ENCODE data around the gene EDARADD.
"Not testable (repeated sequence)": the region's sequence is repeated elsewhere in the genome, so short reads cannot be mapped to it uniquely, and the experiment has no call there.

Gene EDARADD

DNA sequence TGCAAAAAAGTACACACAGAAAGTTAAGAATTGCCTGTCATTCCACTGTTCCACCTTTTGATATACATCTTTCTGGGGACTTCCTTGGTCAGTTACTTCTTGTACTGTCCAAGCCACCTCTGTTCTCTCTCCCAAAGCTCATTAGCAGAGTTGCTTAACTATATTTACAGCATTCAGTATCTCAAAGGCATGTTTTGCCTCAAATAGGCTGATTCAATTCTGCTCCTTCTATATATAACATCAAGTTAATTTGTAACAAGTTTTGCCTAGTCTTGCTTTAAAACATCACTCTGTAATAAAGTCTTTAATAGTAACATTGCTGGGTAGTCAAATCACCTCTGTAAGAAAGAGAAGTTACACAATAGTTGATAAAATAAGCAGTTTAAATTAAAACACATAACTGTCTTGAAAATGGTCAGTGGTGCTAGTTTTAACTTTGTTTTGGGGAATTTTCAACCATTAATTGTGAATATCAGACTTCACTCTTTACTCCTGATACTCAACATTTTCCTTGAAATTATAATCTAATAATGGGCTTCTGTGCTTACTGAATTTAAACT, 35.7 kb downstream of the EDARADD start:
- DNase-seq, result no peak

DNA sequence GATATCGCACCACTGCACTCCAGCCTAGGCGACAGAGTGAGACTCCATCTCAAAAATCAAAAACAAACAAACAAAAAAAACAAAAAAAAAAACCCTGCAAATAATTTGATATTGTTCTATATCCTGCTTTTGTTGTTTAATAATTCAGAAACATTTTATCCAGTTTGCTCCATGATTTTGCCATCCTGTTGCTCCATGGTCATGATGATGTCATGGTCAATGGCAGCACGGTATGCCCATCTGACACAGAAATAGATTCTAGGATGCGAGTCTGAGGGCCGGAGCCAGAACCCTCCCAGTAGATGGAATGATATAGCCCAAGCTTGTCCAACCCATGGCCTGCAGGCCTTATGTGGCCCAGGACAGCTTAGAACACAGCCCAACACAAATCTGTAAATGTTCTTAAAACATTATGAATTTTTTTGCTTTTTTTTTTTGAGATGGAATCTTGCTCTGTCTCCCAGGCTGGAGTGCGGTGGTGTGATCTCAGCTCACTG, 39.8 kb downstream of the EDARADD start:
- DNase-seq, result no peak

DNA sequence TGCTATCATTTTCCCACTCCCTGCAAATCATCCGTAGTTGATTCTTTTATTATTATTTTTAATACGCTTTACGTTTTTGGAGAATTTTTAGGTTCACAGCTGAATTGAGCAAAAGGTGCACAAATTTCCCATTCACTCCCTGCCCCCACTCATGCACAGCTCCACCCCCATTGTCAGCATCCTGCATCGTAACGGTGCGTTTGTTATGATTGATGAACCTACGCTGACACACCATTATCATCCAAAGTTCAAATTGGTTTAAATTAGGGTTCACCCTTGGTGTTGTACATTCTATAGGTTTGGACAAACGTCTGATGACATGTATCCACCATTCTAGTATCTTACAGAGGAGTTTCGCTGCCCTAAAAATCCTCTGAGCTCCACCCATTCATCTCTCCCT, 44.5 kb downstream of the EDARADD start:
- DNase-seq, result no peak

DNA sequence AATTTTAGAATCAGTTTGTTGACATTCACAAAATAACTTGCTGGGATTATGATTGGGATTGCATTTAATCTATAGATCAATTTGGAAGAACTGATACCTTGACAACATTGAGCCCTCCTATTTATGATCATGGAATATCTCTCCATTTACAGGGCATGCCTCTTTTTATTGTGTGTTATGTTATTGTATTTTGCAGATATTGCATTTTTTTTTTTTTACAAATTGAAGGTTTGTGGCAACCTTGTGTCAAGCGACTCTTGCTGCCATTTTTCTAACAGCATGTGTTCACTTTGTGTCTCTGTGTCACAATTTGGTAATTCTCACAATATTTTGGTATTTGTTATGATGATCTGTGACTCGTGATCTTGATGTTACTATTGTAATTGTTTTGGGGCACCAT, 46.3 kb downstream of the EDARADD start:
- DNase-seq, result no peak

DNA sequence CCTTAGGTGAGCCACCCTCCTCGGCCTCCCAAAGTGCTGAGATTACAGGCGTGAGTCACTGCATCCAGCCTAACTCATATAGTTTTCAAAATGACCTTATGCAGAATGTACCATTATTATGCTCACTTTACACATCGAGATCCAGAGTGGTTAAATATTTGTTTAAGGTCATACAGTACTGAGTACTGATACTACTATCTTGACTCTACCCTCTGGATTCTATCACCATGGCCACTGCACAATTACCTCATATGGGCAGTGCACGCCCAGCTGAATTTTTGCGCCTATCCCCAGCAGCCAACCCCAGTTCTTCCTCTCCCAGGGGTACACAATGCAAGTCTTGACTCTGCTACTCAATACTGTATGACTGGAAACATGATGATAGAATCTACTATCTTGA, 56.7 kb downstream of the EDARADD start:
- no peak for DNase-seq

DNA sequence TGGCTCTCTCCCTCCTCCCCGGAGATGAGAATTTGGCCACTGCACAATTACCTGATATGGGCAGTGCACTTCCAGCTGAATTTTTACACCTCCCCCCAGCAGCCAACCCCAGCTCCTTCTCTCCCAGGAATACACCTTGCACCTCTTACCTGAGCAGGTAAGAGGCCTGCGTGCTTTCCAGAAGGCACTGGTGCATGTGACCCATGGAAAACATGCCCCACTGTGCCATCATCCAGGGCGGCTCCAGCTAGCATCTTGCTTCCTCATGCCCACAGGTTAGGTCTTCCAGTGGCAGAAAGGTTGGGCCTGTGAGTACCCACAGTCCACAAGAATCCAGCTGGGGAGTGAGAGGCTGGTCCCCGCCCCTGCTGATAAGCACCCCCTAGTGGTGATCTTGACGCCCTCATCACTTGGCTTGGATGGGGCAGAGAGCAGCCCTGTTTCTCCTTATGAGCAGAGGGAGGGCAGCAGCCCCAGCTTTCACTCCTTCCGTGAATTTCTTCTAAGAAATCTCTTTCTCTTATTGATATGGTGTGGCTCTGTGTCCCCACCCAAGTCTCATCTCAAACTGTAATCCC, 57.8 kb downstream of the EDARADD start:
- no peak for DNase-seq

DNA sequence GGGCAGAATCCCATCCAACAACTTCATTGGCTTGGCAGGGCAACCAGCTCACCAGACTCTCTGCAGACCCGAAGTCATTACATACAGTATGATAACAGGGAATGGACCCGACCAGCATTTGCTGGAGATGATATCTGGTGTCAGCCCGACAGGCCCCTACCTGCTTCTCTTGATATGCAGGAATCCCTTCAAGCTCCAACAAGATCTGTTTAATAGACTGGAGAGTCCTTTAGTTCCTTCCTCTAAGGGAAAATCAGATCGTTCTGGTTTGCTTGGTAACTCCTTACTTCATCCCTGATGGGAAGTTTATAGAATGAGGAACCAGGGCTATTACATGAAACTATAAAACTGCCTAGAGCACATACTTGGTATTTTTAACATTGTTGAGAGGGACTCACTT, 61.2 kb downstream of the EDARADD start:
- no peak for DNase-seq

DNA sequence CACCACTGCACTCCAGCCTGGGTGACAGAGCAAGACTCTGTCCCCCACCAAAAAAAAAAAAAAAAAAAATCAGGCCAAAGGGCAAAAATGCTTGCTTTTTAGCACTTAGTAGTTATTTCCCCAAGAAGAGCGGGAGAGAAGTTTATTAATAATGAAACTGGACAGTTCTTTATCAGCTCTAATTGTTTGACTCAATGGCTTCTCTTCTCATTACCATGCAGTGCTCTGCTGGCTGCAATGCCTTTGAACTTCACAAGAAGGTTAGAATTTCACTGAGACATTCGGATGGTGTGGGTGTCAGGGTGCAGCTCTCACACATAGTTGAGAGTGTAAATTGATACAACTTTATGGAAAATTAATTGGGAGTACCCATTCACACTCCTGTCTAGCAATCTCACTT, 63.7 kb downstream of the EDARADD start:
- no peak for DNase-seq

DNA sequence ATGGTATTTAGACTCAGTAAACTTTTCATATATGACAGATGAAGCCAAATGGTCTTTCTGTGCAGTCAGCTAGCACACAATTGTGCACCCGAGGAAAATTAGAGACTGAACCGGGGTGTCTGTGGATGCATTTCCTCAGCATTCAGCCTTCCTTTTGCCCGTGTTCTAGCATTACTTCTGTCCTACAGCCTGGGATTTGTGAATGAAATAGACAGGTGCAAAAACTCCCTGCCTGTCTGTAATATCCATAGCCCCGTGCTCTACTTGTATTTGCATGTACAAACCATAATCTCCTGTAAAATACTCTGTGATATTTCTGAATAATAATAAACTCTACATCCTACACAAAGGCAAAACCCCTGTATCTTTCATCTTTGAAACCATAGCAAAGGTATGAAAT, 64.9 kb downstream of the EDARADD start:
- DNase-seq, result no peak

DNA sequence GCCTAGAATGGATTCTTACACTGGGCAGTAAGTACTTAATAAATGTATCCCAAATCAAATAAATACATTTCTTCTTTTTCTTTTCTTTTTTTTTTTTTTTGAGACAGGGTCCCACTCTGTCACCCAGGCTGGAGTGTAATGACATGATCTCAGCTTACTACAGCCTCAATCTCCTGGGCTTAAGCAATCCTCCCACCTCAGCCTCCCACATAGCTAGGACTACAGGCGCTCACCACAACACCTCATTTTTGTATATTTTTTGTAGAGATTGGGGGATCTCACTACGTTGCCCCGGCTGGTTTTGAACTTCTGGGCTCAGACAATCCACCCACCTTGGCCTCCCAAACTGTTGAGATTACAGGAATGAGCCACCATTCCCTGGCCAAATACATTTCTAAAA, 66.0 kb downstream of the EDARADD start:
- no peak for DNase-seq

DNA sequence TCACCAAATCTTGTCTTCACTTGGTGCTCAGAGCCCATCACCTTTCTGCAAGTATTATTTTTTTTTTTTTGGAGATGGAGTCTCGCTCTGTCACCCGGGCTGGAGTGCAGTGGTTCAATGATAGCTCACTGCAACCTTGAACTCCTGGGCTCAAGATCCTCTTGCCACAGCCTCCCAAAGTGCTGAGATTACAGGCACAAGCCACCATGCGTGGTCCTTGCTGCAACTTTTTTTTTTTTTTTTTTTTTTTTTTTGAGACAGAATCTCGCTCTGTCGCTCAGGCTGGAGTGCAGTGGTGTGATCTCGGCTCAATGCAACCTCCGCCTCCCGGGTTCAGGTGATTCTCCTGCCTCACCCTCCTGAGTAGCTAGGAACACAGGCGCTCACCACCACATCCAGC, 70.1 kb downstream of the EDARADD start:
- DNase-seq, result not testable (repeated sequence)

DNA sequence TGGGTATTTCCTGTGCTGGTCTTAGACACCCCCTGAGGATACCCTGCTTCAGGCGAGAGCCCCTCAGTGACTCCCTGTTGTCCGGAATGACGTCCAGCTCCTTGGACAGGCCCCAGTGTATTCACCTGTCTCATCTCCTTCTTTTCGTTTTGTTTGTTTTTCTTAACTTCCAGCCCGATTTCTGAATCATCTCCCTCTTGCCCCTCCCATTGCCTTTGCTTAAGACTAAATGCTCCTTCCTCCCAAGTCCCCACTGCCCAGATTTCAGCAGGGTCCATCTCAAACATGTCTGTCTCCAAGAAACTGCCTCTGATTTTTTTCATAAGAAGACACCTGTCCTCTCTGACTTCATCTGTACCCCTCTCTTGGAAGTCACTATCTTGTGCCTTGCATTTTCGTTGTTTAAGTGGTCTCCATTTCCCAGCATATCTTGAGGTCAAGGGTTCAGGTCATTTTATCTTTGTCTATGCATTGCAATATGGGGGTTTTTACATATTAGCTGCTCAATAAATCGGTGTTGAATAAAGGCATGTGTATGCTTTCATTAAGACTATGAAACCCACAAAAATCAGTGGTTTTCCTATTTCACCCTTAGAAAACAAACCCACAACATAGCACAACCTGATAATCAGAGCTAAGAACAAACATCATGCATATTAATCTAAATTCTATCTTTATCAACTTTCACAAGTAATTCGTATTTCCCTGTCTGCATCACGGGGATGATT, 71.3 kb downstream of the EDARADD start:
- DNase-seq, result no peak

DNA sequence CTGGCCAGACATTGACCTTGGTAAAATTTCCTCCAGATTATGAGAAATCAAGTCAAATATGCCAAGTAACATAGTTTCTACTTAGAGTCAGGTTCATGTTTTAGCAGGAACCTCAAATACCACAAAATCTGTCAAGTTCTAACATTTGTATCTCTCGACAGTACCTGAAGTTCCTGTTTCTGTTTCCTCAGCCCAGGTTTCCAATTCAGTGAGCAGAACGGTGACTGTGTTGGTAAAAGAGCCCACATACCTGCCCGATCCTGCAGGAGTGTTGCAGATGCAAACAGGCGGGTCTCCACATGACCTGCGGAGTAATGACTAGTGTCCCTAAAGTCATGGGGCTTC, 71.8 kb downstream of the EDARADD start:
- DNase-seq, result no peak

DNA sequence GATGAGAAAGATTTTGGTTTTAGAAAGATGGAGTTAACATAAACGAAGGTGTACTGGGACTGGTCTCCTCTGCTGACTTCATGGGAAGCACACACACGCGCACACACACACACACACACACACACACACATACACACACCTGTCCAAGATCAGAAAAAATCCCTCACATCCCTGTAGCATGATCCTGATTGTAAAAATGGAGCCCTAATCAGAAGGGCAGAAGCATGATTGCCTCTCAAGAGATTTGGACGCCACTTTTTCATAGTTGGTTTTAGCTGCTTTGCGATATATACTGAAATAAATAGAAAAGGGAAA, 73.2 kb downstream of the EDARADD start:
- DNase-seq, result no peak

DNA sequence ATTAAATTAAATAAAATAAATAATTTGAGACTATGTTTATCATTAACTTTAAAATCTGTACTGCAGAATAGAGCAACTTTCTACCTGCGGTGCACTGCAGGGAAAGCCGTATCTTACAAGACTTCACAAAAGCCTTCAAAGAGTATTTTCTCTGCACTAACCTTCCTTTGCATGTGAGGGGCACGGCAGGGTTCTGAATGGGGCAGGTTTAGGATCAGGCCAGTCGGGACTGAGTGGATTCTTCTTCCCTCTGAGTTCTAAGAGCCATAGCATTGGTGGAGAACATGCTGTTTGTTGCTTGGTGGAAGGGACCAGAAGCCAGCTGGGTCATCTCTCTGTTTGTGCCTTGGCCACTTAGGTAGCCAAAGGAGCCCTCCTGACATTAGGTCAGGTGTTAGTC, 74.5 kb downstream of the EDARADD start:
- DNase-seq, result no peak

DNA sequence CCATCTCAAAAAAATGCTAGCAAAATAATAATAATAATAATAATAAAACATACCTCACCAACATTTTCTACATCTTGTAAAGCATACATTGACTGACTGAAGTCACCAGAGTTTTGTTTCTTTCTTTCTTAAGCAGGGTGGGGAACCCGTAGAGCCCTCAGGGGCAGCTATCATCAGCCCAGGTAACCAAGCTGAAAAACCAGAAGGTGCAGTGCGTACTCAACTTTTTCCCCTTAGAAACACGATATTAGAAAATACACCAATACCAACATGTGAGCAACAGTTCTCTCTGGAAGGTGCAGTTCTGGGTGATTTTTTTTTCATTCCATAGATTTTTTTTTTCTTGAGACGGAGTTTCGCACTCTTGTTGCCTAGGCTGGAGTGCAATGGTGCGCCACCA, 75.4 kb downstream of the EDARADD start:
- no peak for DNase-seq

DNA sequence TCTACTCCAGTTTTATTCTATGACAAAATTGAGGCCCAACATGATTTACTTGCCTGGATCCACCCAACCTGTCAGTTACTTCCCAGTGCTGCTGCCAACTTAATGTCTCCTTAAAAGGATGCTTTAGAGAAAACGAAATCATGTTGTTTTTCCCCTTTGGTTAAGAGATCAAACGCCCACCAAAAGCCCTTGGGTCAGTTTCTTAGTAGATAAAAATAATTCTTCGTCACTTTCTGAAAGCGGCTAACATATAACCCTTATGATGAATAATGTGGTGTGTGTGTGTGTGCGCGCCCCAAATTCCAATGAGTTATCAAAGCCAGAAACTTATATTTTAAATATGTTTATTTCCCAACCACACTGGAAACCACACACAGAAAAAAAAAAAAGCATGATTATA, 77.0 kb downstream of the EDARADD start:
- no peak for DNase-seq

DNA sequence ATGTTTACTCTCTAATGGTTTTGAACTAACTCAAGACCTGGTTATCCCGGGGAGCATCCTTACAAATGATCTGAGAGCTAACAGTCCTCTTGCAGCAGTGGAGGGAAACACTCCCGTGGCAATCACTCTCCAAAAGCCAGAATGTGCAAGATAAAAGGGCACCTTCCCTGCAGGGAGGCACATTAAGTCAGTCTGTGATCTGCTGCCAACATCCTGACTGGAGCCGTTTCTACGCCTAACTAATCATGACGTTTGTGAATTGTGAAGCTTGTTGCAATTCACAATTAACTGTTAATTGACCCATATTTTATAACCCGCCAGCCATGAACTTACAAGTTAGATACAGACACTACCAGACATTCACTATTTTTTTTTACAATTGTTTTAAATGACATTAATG, 77.6 kb downstream of the EDARADD start:
- DNase-seq, result no peak

DNA sequence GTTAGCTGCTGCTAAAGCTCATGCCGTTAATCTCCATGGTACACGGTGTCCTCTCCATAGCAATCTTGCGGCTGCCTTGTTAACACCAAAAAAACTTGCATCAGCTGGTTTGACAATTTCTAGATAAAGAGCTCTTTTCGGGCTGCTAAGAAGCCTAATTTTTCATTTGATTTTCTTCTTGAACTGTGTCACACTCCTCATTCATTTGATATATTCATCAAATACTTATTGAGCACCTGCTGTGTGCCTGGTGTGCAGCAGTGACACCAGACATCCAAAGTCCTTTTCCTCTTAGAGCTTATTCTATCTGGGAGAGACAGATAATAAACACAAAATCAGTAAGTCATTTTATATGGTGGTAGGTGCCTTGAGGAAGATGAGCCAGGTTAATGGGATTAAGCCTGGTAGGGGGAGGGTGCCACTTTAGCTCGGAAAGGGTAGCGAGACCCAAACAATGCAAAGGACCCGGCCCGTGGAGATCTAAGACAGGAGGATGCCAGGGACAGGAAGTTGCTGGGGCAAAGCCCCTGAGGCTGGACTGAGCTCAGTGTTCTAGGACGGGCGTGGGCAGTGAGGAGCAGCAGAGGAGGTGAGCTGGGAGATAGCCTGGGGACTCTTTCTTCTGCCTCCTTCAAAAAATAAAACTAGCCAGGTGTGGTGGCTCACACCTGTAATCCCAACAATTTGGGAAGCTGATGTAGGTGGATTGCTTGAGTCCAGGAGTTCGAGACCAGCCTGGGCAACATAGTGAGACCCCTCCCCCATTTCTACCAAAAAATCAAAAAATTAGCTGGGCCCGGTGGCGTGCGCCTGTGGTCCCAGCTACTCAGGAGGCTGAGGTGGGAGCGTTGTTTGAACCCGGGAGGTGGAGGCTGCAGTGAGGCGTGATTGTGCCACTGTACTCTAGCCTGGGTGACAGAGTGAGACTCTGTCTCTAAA, 79.0 kb downstream of the EDARADD start:
- DNase-seq, result no peak

DNA sequence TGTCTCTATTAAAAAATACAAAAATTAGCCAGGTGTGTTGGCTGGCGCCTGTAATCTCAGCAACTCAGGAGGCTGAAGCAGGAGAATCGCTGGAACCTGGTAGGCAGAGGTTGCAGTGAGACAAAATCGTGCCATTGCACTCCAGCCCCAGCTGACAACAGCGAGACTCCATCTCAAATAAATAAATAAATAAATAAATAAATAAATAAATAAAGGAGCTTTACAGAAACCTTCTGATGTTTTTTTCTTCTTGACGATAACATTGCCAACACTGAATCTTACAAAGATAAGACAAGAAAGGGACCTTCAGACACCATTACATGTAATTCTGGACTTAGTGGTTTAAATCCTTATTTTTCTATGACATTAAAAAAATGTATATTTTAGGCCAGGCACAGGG, 81.9 kb downstream of the EDARADD start:
- no peak for DNase-seq

DNA sequence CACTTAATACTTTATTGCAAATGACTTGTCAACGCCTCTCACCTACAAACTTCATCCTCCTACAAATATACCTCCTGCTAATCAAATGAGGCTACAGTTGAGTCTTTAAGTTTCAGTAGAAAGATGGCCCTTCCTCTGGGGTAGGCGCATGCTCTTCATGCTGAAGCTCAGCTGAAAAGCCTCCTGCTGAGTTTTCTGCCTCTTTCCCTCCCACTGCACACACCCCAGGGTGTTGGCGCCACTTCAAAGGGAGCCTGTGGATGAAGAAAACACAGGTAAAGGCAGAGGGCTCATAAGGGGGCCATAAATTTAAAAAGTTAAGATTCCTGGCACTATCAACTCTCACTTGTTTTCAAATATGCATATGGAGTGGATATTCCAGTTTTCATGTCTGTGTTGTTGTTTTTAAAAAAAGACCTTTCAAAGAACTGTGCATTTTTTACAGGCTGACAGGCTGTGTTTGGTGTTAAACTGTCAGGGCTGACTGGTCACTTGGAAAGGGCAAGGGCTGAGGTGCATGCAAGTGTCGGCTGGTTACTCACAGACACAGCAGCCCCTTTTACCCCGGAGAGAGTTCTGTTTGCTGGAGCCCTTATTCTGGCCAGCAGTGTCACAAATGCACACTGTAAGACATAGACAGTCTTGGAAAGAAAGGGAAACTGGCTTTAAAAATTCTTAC, 86.8 kb downstream of the EDARADD start:
- DNase-seq, result no peak
